IMR-90 (cell line): ENCODE data around the gene CCR5.
"Not testable (repeated sequence)": the region's sequence is repeated elsewhere in the genome, so short reads cannot be mapped to it uniquely, and the experiment has no call there.

Experiments used
- CEBPB ChIP-seq: IDR thresholded peaks from 2 replicates; pipeline ENCODE4 v1.6.1; 2012; ENCODE audit warnings: low read depth, low read length, improper control_type of control experiment
- CTCF ChIP-seq: conservative IDR thresholded peaks from 2 replicates; pipeline ENCODE4 v1.5.1; 2012; ENCODE audit warnings: mild to moderate bottlenecking, low read depth, low read length, improper control_type of control experiment
- MAZ ChIP-seq: IDR thresholded peaks from 2 replicates; pipeline ENCODE4 v1.6.1; 2012; ENCODE audit warnings: low read depth, mild to moderate bottlenecking, low read length, improper control_type of control experiment, moderate library complexity, borderline replicate concordance
- MXI1 ChIP-seq: IDR thresholded peaks from 2 replicates; pipeline ENCODE4 v1.6.1; 2012; ENCODE audit warnings: low read depth, mild to moderate bottlenecking, low read length, moderate library complexity, borderline replicate concordance
- POLR2A ChIP-seq: IDR thresholded peaks from 2 replicates; pipeline ENCODE4 v1.6.1; 2012; ENCODE audit warnings: mild to moderate bottlenecking, low read depth, low read length
- RAD21 ChIP-seq: IDR thresholded peaks from 2 replicates; pipeline ENCODE4 v1.6.1; 2012; ENCODE audit warnings: low read length, improper control_type of control experiment
- RFX5 ChIP-seq: IDR thresholded peaks from 2 replicates; pipeline ENCODE4 v1.8.0; 2012; ENCODE audit warnings: low read depth, mild to moderate bottlenecking, low read length, moderate library complexity
- SMC3 ChIP-seq: fragments of 150-350 bp; IDR thresholded peaks from 2 replicates; pipeline ENCODE4 v1.6.1; 2016; ENCODE audit warnings: low read depth, mild to moderate bottlenecking, antibody characterized with exemption, low read length, moderate library complexity
- TF ChIP-seq, protein P1 (sequence below): fragments of 150-350 bp; IDR thresholded peaks from 2 replicates; pipeline ENCODE4 v1.6.1; 2016; ENCODE audit warnings: low read depth, mild to moderate bottlenecking, low read length, moderate library complexity, borderline replicate concordance

DNA sequence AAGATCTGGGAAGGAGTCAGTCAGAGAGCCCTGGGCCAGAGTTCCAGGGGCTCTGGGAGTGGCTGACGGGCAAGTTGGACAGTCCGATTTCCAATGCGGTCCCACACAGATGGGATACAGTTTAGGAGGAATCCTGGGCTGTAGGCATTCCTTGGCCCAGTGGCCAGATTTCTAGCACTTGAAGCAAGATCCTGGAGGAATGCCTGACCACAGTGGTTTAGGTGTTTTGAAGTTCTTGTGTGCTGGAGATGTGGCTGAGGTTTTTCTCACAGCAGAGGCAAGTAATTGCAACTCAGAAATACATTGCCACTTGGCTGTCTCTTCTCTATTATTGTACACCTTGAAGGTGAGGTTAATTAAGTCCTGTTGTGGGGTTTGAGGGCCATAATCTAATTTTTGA is 40.1 kb upstream of the CCR5 start:
- TF ChIP-seq CTCF, SMC3, CEBPB, MAZ, RAD21, MXI1, POLR2A, RFX5: not testable (repeated sequence)
- TF ChIP-seq, protein P1, sequence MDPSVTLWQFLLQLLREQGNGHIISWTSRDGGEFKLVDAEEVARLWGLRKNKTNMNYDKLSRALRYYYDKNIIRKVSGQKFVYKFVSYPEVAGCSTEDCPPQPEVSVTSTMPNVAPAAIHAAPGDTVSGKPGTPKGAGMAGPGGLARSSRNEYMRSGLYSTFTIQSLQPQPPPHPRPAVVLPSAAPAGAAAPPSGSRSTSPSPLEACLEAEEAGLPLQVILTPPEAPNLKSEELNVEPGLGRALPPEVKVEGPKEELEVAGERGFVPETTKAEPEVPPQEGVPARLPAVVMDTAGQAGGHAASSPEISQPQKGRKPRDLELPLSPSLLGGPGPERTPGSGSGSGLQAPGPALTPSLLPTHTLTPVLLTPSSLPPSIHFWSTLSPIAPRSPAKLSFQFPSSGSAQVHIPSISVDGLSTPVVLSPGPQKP = not testable (repeated sequence)
